NCI-H345 (cell line): ENCODE results near the gene HES2.
"Not testable (repeated sequence)": the region's sequence is repeated elsewhere in the genome, so short reads cannot be mapped to it uniquely, and the experiment has no call there.

Experiments
- DNase-seq: peaks from one replicate; lab custom pipeline; 2025; lab: John Stamatoyannopoulos, UW

HES2 gene

DNA sequence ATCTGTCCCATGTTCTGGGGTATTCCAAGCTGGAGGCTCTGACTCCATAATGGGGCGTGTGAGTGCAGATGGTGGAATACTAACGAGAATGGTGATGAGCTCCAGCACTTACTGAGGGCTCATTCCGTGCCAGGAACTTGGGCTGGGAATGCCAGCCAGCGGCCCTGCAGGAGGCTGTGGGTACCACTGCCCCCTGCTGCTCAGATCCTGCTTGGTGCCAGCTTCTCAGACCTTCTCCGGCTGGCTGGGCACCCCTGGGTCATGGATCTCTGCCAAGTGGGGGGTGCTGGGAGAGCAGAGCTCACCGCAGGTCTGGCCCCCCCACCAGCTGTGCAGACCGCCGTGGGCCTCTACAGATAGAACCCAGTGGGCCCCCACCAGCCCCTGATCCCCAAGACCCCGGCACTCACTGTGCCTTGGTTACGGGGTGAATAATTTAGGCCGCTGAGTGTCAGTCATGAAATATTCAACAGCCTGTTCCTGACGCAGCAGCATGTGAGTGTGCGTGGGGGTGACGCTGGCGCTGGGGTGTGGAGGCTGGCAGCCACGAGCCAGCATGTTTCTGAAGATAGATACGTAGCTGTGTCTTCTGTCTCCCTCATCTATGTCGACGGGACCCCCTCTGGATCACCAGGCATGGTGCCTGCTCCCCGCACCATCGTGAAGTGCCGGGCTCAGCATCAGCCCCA lies 17.4 kb upstream of the HES2 start:
- DNase-seq: peak; percentile 84

GRCh38 chr1:6436277-6436676 lies 16.6 kb upstream of the HES2 start:
- not testable (repeated sequence) for DNase-seq

- DNase-seq: no peak
These were observed 15.8 kb upstream of the HES2 start for GRCh38 chr1:6435547-6435946.

DNA sequence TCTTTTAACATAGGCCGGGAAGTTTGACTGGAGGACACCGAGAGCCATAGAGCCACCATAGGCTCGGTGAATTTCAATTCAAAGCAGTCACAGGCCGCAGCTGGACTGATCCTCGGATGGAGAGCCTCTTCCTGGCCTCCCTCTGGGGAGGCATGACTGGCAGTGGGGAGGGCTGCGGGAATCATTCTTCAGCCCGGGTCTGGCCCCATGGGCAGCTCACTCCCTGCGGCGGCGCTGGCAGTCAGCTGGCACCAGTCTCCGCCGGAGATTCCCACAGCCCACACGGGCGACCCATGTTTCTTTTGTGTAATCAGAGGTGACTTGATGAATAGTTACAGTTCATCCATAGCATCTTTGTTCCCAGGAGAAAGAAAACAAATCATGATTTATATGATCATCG lies 15.4 kb upstream of the HES2 start:
- DNase-seq: no peak

GRCh38 chr1:6434186-6434585 lies 14.5 kb upstream of the HES2 start:
- no peak for DNase-seq

- not testable (repeated sequence) for DNase-seq
These were observed 12.2 kb upstream of the HES2 start for GRCh38 chr1:6431645-6432579.

DNA sequence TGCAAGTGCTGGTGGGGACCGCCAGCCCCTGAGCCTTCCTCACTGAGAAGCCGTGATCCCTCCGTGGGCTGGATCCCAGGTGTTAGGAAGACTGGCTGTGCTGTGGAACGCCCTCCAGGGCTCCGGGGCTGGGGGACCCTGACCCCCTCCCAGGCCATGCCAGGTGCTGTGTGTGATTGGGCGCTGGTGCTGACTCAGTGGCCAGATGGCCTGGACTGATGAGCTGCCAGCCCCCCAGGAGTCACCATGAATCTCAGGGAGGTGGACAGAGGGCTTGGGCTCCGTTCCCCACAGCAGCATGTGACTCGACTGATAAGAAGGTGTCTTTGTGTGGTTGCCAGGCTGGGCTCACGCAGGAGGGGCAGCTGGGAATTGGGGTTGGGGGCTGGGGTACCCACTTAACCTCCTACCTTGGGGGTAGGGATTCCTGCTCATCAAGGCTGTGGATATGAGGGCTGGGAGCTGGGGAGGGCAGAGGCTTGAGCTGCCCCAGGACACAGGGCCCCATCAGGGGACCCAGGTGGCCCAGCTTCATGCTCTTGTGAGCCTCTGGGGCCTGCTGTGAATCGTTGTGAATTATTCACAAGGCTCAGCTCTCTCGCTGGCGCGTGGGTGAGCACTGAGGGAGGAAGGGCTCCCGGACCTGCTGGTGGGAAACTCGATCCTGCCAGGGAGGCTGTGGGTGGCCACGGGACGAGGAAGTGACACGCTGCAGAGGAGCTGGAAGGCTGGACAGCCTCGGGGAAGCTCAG lies 10.1 kb upstream of the HES2 start:
- not testable (repeated sequence) for DNase-seq

DNA sequence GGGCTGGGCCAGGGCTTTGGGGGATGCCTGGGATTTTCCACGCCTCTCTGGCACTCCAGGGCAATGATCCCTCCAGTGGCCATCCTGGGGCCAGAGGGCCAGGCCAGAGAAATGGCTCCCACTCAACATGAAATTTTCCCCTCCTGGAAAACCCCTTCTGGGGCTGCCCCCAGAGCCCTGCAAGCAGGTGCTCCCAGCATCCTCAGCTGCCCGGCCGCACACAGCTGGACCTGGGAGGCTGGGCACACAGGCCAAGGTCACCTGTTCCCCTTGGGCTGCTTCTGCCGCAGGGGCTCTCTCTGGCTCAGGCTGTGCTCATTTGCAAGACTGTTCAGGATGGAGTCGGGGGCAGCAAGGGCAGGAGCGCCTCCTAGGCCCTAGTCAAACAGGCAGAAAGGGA lies 8.7 kb upstream of the HES2 start:
- not testable (repeated sequence) for DNase-seq

DNA sequence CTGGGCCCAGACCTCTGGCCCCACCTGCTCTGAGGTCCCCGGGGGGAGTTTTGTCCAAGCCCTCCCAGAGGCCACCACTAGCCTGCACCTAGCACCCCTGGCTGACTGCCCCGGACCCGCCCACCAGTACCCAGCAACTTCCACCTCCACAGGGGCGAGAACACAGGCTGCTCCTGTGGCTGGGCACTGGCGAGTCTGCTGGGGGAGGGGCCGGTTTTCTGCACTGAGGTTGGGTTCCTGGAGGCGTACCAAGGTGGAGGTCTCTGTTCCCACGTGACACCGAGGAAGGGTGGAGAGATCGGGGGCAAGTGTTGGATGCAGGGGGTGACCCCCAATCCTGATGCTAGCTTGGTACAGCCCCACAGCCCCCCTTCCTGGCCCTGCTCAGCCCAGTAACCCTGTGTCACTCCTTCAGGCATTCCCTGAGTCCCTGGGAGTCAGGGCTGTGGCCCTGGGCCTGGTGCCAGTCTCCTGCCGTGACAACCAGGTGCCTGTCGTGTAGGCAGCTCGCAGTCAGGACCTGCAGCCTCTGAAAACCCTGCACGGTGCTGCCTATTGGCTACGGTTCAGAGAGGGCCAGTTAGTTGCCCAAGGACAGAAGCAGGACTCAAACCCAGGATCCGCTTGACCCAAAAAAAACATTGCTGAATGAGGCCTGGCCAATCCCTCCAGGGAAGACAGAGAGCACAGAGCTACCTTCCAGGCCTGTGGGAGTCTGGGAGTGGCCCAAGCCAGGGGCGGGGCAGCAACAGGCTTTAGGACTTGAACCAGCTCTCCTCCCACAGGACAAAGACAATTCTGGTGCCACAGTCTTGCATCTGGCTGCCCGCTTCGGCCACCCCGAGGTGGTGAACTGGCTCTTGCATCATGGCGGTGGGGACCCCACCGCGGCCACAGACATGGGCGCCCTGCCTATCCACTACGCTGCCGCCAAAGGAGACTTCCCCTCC lies 8.0 kb upstream of the HES2 start:
- DNase-seq: peak; percentile 38

DNA sequence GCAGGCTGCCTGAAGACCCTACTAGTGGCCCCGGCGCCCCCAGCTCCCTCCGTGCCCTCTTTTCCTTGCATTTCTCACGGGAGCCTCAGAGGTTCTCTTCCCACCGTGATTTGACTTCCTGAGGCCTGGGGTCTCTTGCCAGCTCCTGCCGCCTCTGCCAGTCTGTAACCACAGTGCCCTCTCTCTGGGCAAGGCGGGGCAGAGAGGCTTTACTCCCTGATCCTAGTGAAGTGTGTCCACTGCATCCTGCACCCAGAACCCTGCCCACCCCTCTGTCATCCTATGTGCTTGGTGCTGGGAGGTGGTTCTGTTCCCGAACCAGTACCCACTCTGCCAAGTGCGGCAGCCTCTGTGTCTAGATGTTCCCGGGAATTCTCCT lies 7.2 kb upstream of the HES2 start:
- no peak for DNase-seq

DNA sequence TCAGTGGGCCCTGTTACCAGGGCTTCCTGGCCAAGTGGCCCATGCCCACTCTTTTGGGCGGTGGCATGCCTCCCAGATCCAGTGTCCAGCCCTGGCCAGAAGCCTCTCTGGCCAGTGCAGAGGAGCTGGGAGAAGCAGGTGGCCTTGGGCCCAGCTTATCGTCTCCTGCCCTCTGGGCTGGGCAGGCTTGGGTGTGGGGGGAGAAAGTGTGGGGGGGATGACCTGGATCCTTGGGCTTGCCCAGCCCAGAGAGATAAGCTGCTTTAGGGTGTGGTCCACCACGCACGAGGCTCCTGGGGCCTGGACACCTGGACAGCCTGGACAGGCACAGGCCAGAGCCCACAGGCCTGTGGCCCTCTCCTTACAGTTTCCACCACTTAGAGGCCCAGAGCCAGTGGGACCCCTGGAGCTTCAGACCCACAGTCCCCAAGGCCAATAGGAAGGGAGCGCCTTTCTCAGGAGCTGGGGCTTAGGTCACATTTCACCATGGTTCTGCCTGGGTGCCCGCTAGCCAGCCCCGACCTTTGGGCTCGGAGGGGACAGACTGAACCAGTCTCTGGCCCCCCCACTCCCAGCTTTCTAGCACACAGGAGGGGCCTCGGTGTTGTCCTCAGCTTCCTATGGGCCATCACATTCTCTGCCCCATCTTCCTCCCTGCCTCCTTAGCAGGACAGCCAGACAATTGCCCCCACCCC lies 6.7 kb upstream of the HES2 start:
- no peak for DNase-seq

GRCh38 chr1:6425658-6426057 lies 5.9 kb upstream of the HES2 start:
- no peak for DNase-seq

GRCh38 chr1:6424619-6425593 lies 5.2 kb upstream of the HES2 start, which contains the start of gene ESPN:
TSS of gene ESPN (plus strand) at chr1:6424776. CDS start at chr1:6424956, 180 bp downstream.
- peak; percentile 23 for DNase-seq

- DNase-seq: peak; percentile 20
These were observed 4.4 kb upstream of the HES2 start for GRCh38 chr1:6424000-6424565.

DNA sequence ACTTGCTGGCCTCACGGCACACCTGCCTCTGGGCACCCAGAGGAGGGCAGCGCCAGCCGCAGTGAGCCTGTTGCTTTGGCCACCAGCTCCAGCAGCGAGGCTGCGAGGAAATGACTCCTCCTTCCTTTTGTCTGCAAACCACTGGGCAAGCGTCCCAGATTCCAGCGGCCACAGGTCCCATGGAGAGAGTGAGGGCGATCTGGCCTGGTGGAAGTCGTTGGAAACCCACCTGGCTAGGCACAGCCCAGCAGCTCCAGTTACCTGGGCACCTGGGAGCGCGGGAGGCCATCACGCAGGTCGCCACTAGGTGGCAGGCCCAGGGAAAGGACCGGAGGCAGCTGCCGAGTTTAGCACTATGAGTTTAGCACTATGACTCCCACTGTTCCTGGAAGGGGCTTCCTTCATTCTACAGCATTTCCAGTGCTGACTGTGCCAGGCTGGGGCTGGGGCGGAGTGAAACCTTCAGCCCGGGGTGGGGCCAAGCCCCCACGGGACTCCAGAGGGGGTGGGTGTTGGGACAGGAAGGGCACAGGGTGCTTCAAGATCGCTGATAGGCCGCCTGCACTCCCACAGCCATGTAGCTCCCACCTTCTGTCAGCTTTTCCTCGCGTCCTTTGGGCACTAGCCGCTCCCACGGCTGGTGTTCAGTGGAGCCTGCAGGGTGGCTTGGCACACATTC lies 3.7 kb upstream of the HES2 start:
- peak; percentile 75 for DNase-seq

DNA sequence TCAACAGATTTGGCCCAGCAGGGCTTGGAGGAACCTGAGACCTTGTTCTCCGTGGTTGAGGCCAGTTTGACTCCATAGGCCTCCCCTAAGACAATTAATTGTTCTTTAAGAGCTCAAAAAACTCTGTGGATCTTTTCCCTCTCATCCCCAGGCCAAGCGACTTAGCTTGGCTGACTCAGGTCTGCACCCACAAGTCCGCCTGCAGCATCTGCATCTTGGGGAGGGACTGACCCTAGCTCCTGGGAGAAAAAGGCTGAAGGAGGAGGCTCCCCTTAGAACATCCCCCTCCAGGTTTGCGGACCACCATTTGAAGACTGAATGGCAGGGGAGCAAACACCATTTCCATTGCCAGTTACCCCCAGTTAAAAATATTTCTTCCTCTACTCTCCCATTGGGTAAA lies 1.5 kb upstream of the HES2 start:
- no peak for DNase-seq

DNA sequence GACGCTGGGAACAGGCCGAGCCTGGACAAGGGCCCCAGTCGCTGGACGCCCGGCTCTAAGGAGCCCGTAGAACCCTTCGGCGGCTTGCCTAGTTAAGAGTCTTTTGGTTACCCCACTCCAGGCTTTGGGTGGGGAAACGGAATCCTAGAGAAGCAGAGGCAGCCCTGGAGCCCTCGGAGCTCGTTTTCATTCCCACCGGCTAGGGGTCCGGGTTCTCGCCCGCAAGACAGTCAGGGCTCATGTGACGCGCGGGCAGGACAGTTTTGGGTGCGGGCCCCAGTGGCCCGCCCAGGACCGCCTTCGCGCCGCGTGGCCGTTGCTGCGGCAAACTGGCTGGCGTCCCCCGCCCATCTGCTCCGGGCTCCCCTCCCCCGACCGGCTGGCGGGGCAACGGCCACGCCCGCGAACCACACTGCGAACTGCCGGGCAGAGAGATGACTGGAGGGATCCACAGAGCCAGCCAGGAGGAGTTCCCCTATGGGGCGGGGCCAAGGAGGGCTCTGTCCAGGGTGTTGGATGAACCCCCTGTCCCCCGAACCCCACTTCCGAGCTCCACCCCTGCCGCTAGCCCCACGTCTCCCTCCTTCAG lies 829 bp upstream of the HES2 start:
- DNase-seq: no peak

- DNase-seq: no peak
These were observed 319 bp downstream of the HES2 start for GRCh38 chr1:6419397-6419803.
